Uterus (tissue), 4 donors: ENCODE results near the gene NPC1L1. TPM values are rescaled to one million over a fixed set of nuclear protein-coding genes. Genes with fewer than 3 reads are reported as not detected.
"Not testable (repeated sequence)": the region's sequence is repeated elsewhere in the genome, so short reads cannot be mapped to it uniquely, and the experiment has no call there.

Experiments
- DNase-seq, 2 donors: peaks; one replicate each; pipeline ENCODE4 v3.0.0-alpha.2; 2019 to 2020
- H3K27ac ChIP-seq, 2 donors: fragments of 200-600 bp; sonication (generic); 1 replicate in 1 of 2; 2 replicates in 1 of 2; pipeline ENCODE4 v1.5.1; 2016 to 2018
- H3K27me3 ChIP-seq, 2 donors: fragments of 200-600 bp; sonication (generic); one replicate each; pipeline ENCODE4 v1.5.1; 2018 to 2019; ENCODE audit warnings: control low read depth in 1 of 2
- H3K36me3 ChIP-seq, 2 donors: fragments of 200-600 bp; sonication (generic); one replicate each; pipeline ENCODE4 v1.5.1; 2019; ENCODE audit warnings: control low read depth in 1 of 2
- H3K4me1 ChIP-seq, 2 donors: fragments of 200-600 bp; sonication (generic); one replicate each; pipeline ENCODE4 v1.5.1; 2018 to 2019; ENCODE audit warnings: control low read depth in 1 of 2
- H3K4me3 ChIP-seq, 2 donors: fragments of 200-600 bp; sonication (generic); 1 replicate in 1 of 2; 2 replicates in 1 of 2; pipeline ENCODE4 v1.5.1; 2018 to 2019; ENCODE audit warnings: mild to moderate bottlenecking in 1 of 2
- H3K9me3 ChIP-seq, 2 donors: fragments of 200-600 bp; sonication (generic); one replicate each; pipeline ENCODE4 v1.5.1; 2019; ENCODE audit warnings: control low read depth in 1 of 2
- CTCF ChIP-seq, 4 experiments: fragments of 200-600 bp in 2 of 4; fragments of 450-650 bp in 2 of 4; sonication (generic) in 2 of 4; IDR thresholded peaks; one replicate each; pipeline ENCODE4 v1.5.1; 2016 to 2019; ENCODE audit warnings: antibody characterized with exemption in 4 of 4, mild to moderate bottlenecking in 2 of 4, moderate library complexity in 1 of 4
- POLR2A ChIP-seq, 2 donors: fragments of 450-650 bp; IDR thresholded peaks; one replicate each; pipeline ENCODE4 v1.6.1; 2016; ENCODE audit warnings: antibody characterized with exemption in 2 of 2, mild to moderate bottlenecking in 1 of 2, moderate library complexity in 1 of 2
- intact Hi-C: fragments of 100-400 bp; cut with DNase I; formaldehyde crosslinking; loops from one replicate; pipeline ENCODE4 v1.15.1; 2023; ENCODE audit warnings: low total_unique reads
- total RNA-seq, 4 donors: library from RNA; depleted of rRNA in 3 of 4; stranded (reverse); fragments of >200 nt in 3 of 4; gene quantifications; one replicate each; pipeline versions ENCODE4 v1.1.0 to v1.2.4, GENCODE V29; 2014 to 2023
- donor health status: DM: yes; HTN: yes; CAD: no.

Gene NPC1L1
- total RNA-seq, 4 donors from 2014 or later = 0.49 TPM; not detected in 3

DNA sequence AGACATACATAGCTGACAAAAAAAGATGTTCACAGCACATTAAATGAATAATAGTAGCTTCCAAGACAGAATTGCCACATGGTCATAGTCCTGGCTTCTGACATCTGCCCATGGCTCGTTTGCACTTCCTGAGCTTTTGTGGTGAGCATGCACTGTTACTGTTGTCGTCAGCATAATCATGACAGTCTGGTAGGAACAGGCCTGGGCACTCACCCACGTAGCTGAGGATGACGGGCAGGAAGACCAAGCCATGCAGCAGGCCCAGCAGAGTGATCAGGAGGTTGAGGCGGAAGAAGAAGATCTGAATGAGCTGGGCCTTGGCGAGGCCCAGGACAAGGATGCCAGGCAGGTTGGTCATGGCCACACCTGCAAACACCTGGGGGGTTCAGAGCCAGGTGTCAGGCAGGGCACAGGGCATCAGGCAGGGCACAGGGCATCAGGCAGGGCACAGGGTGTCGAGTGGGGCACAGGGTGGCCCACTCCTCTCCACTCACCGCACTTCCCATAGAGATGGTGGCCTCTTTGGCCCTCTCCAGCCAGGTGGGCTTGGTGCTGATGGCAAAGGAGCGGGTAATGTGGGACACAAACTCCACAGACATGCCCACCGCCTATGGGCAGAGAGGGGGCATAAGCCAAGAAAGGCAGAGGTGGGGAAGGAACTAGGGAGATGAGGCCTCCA is 25.4 kb downstream of the NPC1L1 start:
- no peaks in the 10 kb centered on the region for H3K36me3 ChIP-seq
- no peaks in the 10 kb centered on the region for H3K27me3 ChIP-seq
- H3K4me1 ChIP-seq = no peaks in the 10 kb centered on the region
- TF ChIP-seq POLR2A (IDR thresholded peaks at IDR 0.05) (no peak), CTCF (IDR thresholded peaks at IDR 0.05) (no peak)
- H3K4me3 ChIP-seq = no peak overlapping the region
- no peak overlapping the region for H3K27ac ChIP-seq
- intact Hi-C loops = no loop called here
- no peaks in the 10 kb centered on the region for H3K9me3 ChIP-seq
- no peak for DNase-seq

DNA sequence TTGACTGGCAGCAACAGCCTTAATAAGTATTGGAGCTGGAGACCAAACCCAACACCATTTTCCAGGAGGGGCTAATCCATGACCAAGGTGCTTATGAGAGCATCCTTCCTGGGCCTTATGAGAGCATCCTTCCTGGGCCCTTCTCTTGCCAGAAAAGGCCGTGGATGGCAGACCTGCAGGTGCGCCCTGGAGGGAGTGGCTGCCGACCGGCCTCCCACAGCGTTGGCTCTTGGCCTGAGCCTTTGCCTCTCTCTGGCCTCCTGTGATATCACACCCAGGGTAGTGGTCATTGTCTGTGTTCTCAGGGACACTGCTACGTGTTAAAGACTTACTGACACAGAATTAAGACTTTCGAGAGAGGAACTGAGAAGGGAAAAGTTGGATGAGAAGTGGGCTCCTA is 28.4 kb downstream of the NPC1L1 start:
- no peaks in the 10 kb centered on the region for H3K4me1 ChIP-seq
- H3K27me3 ChIP-seq = no peaks in the 10 kb centered on the region
- intact Hi-C loops = no loop called here
- DNase-seq = no peak
- no peaks in the 10 kb centered on the region for H3K9me3 ChIP-seq
- no peak overlapping the region for H3K27ac ChIP-seq
- H3K4me3 ChIP-seq = no peak overlapping the region
- no peak for TF ChIP-seq POLR2A (IDR thresholded peaks at IDR 0.05)
- H3K36me3 ChIP-seq = no peaks in the 10 kb centered on the region

- Histone ChIP-seq H3K4me1 (no peaks in the 10 kb centered on the region), H3K27ac (no peak overlapping the region), H3K27me3 (no peaks in the 10 kb centered on the region), H3K36me3 (no peaks in the 10 kb centered on the region), H3K9me3 (no peaks in the 10 kb centered on the region), H3K4me3 (no peak overlapping the region)
- no peak for DNase-seq
- TF ChIP-seq POLR2A (IDR thresholded peaks at IDR 0.05) (no peak), CTCF (IDR thresholded peaks at IDR 0.05) (no peak)
- intact Hi-C loops = no loop called here
Observed at GRCh38 chr7:44511863-44512468, 29.2 kb downstream of the NPC1L1 start.

- no peak for DNase-seq
- intact Hi-C loops = no loop called here
- Histone ChIP-seq H3K9me3 (no peaks in the 10 kb centered on the region), H3K4me1 (no peaks in the 10 kb centered on the region), H3K4me3 (no peak overlapping the region), H3K27me3 (no peaks in the 10 kb centered on the region), H3K36me3 (no peaks in the 10 kb centered on the region), H3K27ac (no peak overlapping the region)
- TF ChIP-seq CTCF (IDR thresholded peaks at IDR 0.05) (no peak), POLR2A (IDR thresholded peaks at IDR 0.05) (no peak)
Observed at GRCh38 chr7:44511236-44511635, 29.9 kb downstream of the NPC1L1 start.

GRCh38 chr7:44508328-44509030 is 32.7 kb downstream of the NPC1L1 start:
- DNase-seq = no peak
- Histone ChIP-seq H3K36me3 (no peaks in the 10 kb centered on the region), H3K4me1 (no peaks in the 10 kb centered on the region), H3K9me3 (no peaks in the 10 kb centered on the region), H3K27ac (no peak overlapping the region), H3K27me3 (no peaks in the 10 kb centered on the region), H3K4me3 (no peak overlapping the region)
- intact Hi-C loops = no loop called here
- TF ChIP-seq POLR2A (IDR thresholded peaks at IDR 0.05) (no peak), CTCF (IDR thresholded peaks at IDR 0.05) (no peak)

GRCh38 chr7:44506592-44507288 is 34.4 kb downstream of the NPC1L1 start:
- intact Hi-C loops, H3K27ac ChIP-seq, H3K27me3 ChIP-seq, DNase-seq, H3K4me3 ChIP-seq, H3K4me1 ChIP-seq, H3K36me3 ChIP-seq, H3K9me3 ChIP-seq: not testable (repeated sequence)
